Measurements from ENCODE around the gene DCLK1. TPM values are rescaled to one million over a fixed set of nuclear protein-coding genes. Genes with fewer than 3 reads are reported as not detected.
A peak's percentile ranks its signal among the peaks of the same experiment; 100 is the strongest.

Gene DCLK1
- total RNA-seq, 2 donors from 2014 or later, result 3.8 to 3.9 TPM

DNA sequence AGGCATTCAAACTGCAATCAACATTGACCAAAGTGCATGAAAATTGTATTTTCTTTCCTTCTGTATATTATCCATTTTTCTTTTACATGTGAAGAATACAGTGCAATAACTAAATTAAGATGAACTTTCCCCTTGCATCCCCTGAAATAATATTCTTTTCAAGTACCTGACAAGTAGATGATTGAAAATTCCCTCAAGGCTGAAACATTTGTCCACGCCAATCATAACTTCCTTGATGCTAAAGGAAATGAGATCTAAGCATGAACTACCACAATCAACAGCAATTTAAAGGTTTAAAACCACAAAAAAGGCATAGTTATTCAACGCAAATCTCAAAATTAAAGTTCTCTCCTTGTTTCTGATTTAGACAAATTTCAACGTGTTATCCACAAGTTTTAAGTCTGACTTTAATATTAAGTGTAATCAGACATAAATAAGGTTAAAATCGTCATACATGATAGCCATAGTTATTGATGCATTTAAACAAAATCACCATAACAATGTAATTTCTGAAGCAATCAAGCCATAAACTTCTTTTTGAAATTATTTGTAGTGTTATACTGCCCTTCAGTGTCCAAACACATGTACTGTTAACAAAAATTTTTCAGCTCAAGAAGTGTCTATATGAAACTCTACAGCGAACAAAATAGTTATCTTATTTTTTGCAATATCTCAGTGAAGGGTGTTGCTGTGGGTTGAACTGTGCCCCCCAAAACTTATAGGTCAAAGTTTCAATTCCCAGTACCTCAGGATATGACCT, 169.5 kb downstream of the DCLK1 start:
- intact Hi-C loops (cut with DNase I), result no loop called here
- DNase-seq (ENCODE audit: low spot score), result no peak
- TF ChIP-seq POLR2A (IDR thresholded peaks at IDR 0.05), result no peak
- no peak for TF ChIP-seq POLR2AphosphoS5 (IDR thresholded peaks at IDR 0.05)
- TF ChIP-seq, protein P1, sequence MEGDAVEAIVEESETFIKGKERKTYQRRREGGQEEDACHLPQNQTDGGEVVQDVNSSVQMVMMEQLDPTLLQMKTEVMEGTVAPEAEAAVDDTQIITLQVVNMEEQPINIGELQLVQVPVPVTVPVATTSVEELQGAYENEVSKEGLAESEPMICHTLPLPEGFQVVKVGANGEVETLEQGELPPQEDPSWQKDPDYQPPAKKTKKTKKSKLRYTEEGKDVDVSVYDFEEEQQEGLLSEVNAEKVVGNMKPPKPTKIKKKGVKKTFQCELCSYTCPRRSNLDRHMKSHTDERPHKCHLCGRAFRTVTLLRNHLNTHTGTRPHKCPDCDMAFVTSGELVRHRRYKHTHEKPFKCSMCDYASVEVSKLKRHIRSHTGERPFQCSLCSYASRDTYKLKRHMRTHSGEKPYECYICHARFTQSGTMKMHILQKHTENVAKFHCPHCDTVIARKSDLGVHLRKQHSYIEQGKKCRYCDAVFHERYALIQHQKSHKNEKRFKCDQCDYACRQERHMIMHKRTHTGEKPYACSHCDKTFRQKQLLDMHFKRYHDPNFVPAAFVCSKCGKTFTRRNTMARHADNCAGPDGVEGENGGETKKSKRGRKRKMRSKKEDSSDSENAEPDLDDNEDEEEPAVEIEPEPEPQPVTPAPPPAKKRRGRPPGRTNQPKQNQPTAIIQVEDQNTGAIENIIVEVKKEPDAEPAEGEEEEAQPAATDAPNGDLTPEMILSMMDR (IDR thresholded peaks at IDR 0.05), result peak in 1 of 4 experiments; percentile 40
- 86% methylated on average over 5 of the region's 5 CpGs for WGBS
- no peaks in the 10 kb centered on the region for H3K27me3 ChIP-seq (replicated peaks; ENCODE audit: insufficient read depth)
- H3K4me1 ChIP-seq (replicated peaks), result no peaks in the 10 kb centered on the region
- H3K36me3 ChIP-seq, result no peaks in the 10 kb centered on the region
- H3K4me3 ChIP-seq, result no peak overlapping the region
- no peaks in the 10 kb centered on the region for H3K9me3 ChIP-seq
- no peak overlapping the region for H3K27ac ChIP-seq

DNA sequence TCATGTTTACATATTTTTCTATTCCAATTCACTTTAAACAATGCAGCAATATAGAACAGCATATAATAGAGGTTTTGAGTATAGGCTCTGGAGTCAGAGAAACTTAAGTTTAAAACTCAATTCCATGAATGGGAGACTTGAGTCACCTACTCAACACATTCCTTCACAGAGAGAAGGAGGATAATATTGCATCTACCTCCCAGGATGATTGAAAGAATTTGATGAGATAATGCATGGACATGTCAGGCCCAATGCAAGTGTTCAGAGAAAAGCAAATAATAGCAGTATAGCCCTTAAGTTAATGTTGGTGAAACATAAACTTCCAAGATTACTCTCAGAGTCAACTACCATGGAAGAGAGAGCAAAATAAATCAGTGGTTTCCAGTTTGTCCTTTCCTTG, 170.2 kb downstream of the DCLK1 start:
- Histone ChIP-seq H3K27me3 (replicated peaks; ENCODE audit: insufficient read depth) (no peaks in the 10 kb centered on the region), H3K4me1 (replicated peaks) (no peaks in the 10 kb centered on the region), H3K36me3 (no peaks in the 10 kb centered on the region), H3K9me3 (no peaks in the 10 kb centered on the region), H3K4me3 (no peak overlapping the region), H3K27ac (no peak overlapping the region)
- intact Hi-C loops (cut with DNase I), result no loop called here
- TF ChIP-seq, protein P1 (IDR thresholded peaks at IDR 0.05), result no peak
- TF ChIP-seq POLR2A (IDR thresholded peaks at IDR 0.05), result no peak
- no peak for TF ChIP-seq POLR2AphosphoS5 (IDR thresholded peaks at IDR 0.05)
- no peak for DNase-seq (ENCODE audit: low spot score)

DNA sequence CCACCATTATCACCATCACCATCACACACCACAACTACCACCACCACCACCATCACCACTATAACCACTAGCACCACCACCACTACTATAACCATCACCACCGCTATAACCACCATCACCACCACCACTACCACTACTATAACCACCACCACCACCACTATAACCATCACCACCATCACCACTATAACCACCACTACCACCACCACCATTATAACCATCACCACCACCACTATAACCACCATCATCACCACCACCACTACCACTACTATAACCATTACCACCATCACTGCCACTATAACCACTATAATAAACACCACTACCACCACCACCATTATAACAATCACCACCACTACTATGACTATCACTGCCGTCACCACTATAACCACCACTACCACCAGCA, 173.2 kb downstream of the DCLK1 start:
- TF ChIP-seq POLR2A (IDR thresholded peaks at IDR 0.05), result no peak
- TF ChIP-seq, protein P1 (IDR thresholded peaks at IDR 0.05), result no peak
- no peak for TF ChIP-seq POLR2AphosphoS5 (IDR thresholded peaks at IDR 0.05)
- Histone ChIP-seq H3K9me3 (no peaks in the 10 kb centered on the region), H3K4me1 (replicated peaks) (no peaks in the 10 kb centered on the region), H3K36me3 (no peaks in the 10 kb centered on the region), H3K27me3 (replicated peaks; ENCODE audit: insufficient read depth) (no peaks in the 10 kb centered on the region), H3K27ac (no peak overlapping the region), H3K4me3 (no peak overlapping the region)
- 81% methylated on average over 2 of the region's 2 CpGs for WGBS
- intact Hi-C loops (cut with DNase I), result loop anchor here (5.0 to 10.0 kb wide), 4 partner anchors 143 to 323 kb away; no protein-coding TSS in a partner anchor
- DNase-seq (ENCODE audit: low spot score), result no peak

DNA sequence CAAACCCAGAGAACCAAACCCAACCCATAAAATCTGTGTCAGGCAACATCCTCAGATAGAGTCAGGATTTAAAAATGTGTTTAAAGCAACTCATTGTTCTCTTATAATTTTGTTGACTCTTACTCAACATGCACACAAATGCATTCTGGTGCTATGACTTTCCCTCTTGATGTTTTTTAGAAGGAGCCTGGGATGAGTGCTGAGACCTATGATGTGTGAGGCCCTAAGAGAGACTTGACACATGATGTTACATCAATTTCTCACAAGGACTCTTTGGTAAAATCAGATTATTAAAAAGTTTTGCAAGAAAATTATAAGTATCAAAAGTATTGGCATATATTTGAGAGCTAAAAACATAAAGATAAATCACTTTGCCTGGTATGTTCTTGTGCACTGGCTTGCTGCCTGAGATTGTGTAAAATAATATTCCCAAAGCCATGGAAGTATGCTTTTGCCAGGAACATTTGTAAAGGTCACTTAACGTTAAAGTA, 173.9 kb downstream of the DCLK1 start:
- 12% methylated on average over 1 of the region's 1 CpG for WGBS
- intact Hi-C loops (cut with DNase I), result loop anchor here (5.0 to 10.0 kb wide), 4 partner anchors 142 to 322 kb away; no protein-coding TSS in a partner anchor
- no peak for DNase-seq (ENCODE audit: low spot score)
- Histone ChIP-seq H3K4me3 (no peak overlapping the region), H3K27me3 (replicated peaks; ENCODE audit: insufficient read depth) (no peaks in the 10 kb centered on the region), H3K9me3 (no peaks in the 10 kb centered on the region), H3K27ac (peak overlapping the region in 1 of 2 donors; percentile 26), H3K36me3 (no peaks in the 10 kb centered on the region), H3K4me1 (replicated peaks) (no peaks in the 10 kb centered on the region)
- TF ChIP-seq POLR2AphosphoS5 (IDR thresholded peaks at IDR 0.05) (no peak), POLR2A (IDR thresholded peaks at IDR 0.05) (no peak)
- TF ChIP-seq, protein P1 (IDR thresholded peaks at IDR 0.05), result no peak

DNA sequence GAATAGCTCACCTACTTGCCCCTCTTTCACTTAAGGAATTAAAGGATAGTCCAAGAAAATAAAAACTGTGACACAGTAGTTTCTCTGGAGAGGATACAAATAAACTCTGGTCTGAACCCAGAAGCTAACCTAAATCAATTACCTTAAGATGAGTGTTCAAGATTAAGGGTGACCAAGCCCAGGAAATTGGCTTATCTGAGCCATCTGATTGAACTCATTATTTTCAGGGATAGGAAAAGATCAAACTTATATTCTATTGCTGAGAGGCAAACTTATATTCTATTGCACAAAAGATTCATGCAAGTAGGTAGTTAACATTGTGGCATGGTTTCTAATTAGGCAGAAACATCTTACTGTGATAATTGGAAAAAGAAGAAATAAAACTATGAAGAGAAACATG, 175.1 kb downstream of the DCLK1 start:
- no peaks in the 10 kb centered on the region for H3K27me3 ChIP-seq (replicated peaks; ENCODE audit: insufficient read depth)
- no peak overlapping the region for H3K4me3 ChIP-seq
- H3K4me1 ChIP-seq (replicated peaks), result no peaks in the 10 kb centered on the region
- TF ChIP-seq, protein P1 (IDR thresholded peaks at IDR 0.05), result no peak
- TF ChIP-seq POLR2AphosphoS5 (IDR thresholded peaks at IDR 0.05), result no peak
- TF ChIP-seq POLR2A (IDR thresholded peaks at IDR 0.05), result no peak
- no peak for DNase-seq (ENCODE audit: low spot score)
- H3K9me3 ChIP-seq, result no peaks in the 10 kb centered on the region
- intact Hi-C loops (cut with DNase I), result loop anchor here (5.0 to 10.0 kb wide), 4 partner anchors 141 to 321 kb away; no protein-coding TSS in a partner anchor
- no peaks in the 10 kb centered on the region for H3K36me3 ChIP-seq
- H3K27ac ChIP-seq, result no peak overlapping the region

All from prostate gland (tissue), 2 donors.